Large intestine (tissue), 3 donors: ENCODE measurements around the gene FAM228B. TPM values are rescaled to one million over a fixed set of nuclear protein-coding genes. Genes with fewer than 3 reads are reported as not detected.

Experiments used
- DNase-seq, 2 donors: peaks; one replicate each; pipeline versions ENCODE4 v3.0.0 to v3.0.0-alpha.2; 2013
- H3K27ac ChIP-seq: one replicate; pipeline ENCODE4 v1.5.1; 2013; ENCODE audit warnings: low read length
- H3K27me3 ChIP-seq: 2 replicates; pipeline ENCODE4 v1.6.1; 2013; ENCODE audit warnings: low read length; ENCODE audit not compliant: control insufficient read depth, insufficient read depth
- H3K36me3 ChIP-seq: 2 replicates; pipeline ENCODE4 v1.6.1; 2013; ENCODE audit warnings: low read length; ENCODE audit not compliant: control insufficient read depth, insufficient read depth
- H3K4me1 ChIP-seq: one replicate; pipeline ENCODE4 v1.6.1; 2013; ENCODE audit warnings: low read length; ENCODE audit not compliant: control insufficient read depth, insufficient read depth
- H3K4me3 ChIP-seq: one replicate; pipeline ENCODE4 v1.5.1; 2013; ENCODE audit warnings: low read length
- H3K9me3 ChIP-seq: one replicate; pipeline ENCODE4 v1.6.1; 2013; ENCODE audit warnings: mild to moderate bottlenecking, low read depth, low read length, moderate library complexity; ENCODE audit not compliant: control insufficient read depth
- WGBS: methylation state at CpG from one replicate; pipeline ENCODE4 v1.1.5; 2013; ENCODE audit warnings: low lambda C conversion rate; ENCODE audit not compliant: insufficient coverage; 5-methylcytosine and 5-hydroxymethylcytosine counted together
- polyA plus RNA-seq: library from polyadenylated mRNA; unstranded; fragments of 120-200 nt; gene quantifications from one replicate; pipeline ENCODE4 v1.2.1, GENCODE V29; 2013

Gene FAM228B
- polyA plus RNA-seq, 1 donor, result 14.1 TPM

- Histone ChIP-seq H3K4me1 (no peaks in the 10 kb centered on the region), H3K36me3 (peaks cover 53% of the 10 kb centered on the region), H3K4me3 (no peak overlapping the region), H3K9me3 (no peaks in the 10 kb centered on the region), H3K27me3 (no peaks in the 10 kb centered on the region), H3K27ac (no peak overlapping the region)
- no peak for DNase-seq
- WGBS, result no CpG with 5 or more reads among the region's 7 CpGs
These were observed 88.1 kb downstream of the FAM228B start for GRCh38 chr2:24211408-24211807.

DNA sequence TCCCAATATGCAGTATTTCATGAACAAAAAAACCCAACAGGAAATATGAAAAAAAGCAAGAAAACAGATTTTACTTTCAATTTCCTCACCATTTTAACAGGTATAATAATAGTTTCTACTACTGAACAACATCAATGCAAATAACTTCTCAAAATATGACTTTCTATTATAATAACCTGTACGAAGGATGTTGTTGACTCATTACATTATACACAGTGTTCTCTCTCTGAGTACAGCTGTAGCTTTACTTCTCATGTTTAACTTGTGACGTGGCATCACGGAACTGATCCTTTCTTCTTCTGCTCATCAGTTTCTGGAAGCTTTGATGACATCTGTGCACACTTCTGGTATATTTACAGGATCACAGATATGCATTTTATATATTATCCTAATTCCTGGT lies 91.6 kb downstream of the FAM228B start:
- no peak for DNase-seq
- no peak overlapping the region for H3K4me3 ChIP-seq
- no peak overlapping the region for H3K27ac ChIP-seq
- 89% methylated on average over 3 of the region's 3 CpGs for WGBS
- no peaks in the 10 kb centered on the region for H3K27me3 ChIP-seq
- no peaks in the 10 kb centered on the region for H3K9me3 ChIP-seq
- no peaks in the 10 kb centered on the region for H3K4me1 ChIP-seq
- peaks cover 47% of the 10 kb centered on the region for H3K36me3 ChIP-seq

Other genes with a start within 250 kb of the FAM228B start
- 13.5 TPM for gene ATAD2B, start 196.3 kb upstream of the FAM228B start, polyA plus RNA-seq
- 11.7 TPM for gene UBXN2A, start 183.0 kb upstream of the FAM228B start, polyA plus RNA-seq
- gene MFSD2B, start 113.4 kb upstream of the FAM228B start, polyA plus RNA-seq, result 0.58 TPM
- 6.7 TPM for gene WDCP, start 76.1 kb upstream of the FAM228B start, polyA plus RNA-seq
- 8.2 TPM for gene FKBP1B, start 73.7 kb upstream of the FAM228B start, polyA plus RNA-seq
- 117 TPM for gene SF3B6, start 47.1 kb upstream of the FAM228B start, polyA plus RNA-seq
- 36.0 TPM for gene TP53I3, start 38.6 kb upstream of the FAM228B start, polyA plus RNA-seq
- gene PFN4, start 135 bp upstream of the FAM228B start, polyA plus RNA-seq, result 1.3 TPM
- 0.12 TPM for gene FAM228A, start 51.6 kb downstream of the FAM228B start, polyA plus RNA-seq
- gene ITSN2, start 237.1 kb downstream of the FAM228B start, polyA plus RNA-seq, result 36.7 TPM